Fibroblast of pulmonary artery (primary cell): ENCODE measurements around the gene PACS1.
"Not testable (repeated sequence)": the region's sequence is repeated elsewhere in the genome, so short reads cannot be mapped to it uniquely, and the experiment has no call there.

ENCODE experiments used
- DNase-seq: peaks from one replicate; pipeline ENCODE4 v3.0.0-alpha.2; 2010; ENCODE audit warnings: low read depth
- H3K4me3 ChIP-seq: replicated peaks from 2 replicates; pipeline ENCODE4 v1.5.1; 2011; ENCODE audit warnings: low read depth, mild to moderate bottlenecking, control low read depth, low read length, moderate library complexity
- TF ChIP-seq, protein P1 (sequence below): IDR thresholded peaks from 2 replicates; pipeline ENCODE4 v1.5.1; 2011; ENCODE audit warnings: mild to moderate bottlenecking, control low read depth, low read length, inconsistent platforms; ENCODE audit errors: missing control alignments

The PACS1 gene

DNA sequence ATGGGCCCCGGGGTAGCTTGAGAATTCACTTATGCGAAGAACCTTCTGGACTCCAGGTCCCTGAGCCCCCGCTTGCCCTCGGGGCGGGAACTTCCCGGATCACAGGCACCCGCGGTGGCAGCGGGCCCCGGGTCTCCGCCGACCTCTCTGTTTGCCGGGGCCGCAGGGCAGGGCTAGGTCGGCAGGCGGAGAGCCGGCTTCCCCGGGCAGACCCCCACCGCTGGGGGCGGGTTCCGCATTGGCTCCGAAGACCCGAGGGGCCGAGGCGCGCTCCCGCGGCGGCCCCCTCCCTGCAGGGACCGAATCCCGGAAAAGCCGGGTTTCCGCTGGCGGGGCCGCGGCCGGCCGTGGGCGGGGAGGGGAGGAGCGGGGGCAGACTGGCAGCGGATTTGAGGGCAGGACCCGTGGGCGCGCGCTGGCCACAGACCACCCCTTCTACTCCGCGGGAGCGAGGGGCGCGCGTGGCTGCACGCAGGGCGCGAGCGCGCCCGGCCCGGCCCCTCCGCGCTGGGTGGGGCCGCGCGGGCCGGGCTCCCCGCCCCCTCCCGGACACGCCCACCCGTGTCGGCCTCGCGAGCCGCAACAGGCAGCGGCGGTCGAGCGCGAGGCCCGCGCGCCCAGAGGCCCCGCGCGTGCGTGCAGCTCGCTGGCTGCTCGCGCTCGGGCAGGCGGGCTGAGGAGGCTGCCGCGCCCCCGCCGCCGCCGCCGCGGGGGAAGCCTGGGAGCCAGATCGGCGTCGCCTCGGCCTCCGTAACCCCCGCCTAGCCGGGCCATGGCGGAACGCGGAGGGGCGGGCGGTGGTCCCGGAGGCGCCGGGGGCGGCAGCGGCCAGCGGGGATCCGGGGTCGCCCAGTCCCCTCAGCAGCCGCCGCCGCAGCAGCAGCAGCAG, at the start of gene PACS1:
Gene PACS1 (plus strand): TSS at position 558 of the 889 bp plus-strand sequence. CDS start 215 bp downstream, at position 773.
- peak; percentile 88 for DNase-seq
- TF ChIP-seq, protein P1, sequence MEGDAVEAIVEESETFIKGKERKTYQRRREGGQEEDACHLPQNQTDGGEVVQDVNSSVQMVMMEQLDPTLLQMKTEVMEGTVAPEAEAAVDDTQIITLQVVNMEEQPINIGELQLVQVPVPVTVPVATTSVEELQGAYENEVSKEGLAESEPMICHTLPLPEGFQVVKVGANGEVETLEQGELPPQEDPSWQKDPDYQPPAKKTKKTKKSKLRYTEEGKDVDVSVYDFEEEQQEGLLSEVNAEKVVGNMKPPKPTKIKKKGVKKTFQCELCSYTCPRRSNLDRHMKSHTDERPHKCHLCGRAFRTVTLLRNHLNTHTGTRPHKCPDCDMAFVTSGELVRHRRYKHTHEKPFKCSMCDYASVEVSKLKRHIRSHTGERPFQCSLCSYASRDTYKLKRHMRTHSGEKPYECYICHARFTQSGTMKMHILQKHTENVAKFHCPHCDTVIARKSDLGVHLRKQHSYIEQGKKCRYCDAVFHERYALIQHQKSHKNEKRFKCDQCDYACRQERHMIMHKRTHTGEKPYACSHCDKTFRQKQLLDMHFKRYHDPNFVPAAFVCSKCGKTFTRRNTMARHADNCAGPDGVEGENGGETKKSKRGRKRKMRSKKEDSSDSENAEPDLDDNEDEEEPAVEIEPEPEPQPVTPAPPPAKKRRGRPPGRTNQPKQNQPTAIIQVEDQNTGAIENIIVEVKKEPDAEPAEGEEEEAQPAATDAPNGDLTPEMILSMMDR, result no peak
- H3K4me3 ChIP-seq, result peak within 1 kb of the TSS; percentile 77

DNA sequence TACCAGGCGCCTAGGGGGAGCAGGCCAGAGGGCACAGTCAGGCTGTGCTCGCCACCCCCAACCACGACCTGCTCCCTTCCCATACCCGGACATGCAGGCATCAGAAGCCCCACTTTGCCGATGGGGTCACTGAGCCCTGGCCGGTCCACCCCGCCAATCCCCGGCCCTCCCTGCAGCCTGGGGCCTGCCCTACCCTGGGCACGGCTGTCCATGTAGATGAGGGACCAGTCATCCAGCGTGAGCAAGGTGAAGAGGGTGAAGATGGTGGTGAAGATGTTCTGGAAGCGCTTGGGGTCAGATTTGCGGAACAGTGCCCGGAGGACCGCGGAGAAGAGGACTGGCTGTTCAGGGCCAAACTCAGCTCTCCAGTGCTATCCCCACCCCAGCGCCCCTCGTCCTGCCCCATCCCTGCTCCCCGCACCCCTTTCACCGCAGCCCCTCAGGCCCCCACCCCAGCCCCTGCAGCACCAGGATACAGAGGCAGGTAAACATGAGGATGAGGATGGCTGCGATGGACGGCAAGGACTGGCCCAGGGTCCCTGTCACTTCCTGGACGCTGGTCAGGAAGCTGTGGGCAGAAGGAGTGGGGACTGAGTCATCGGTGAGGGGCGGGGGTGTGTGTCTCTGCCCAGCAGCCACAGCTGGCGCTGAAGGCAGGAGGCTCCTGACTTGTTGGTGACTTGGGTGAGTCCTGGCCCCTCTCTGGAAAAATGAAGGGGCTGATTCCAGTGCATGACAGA, 49.3 kb upstream of the PACS1 start:
- DNase-seq, result peak; percentile 66
- TF ChIP-seq, protein P1, result no peak
- H3K4me3 ChIP-seq, result no peak overlapping the region

DNA sequence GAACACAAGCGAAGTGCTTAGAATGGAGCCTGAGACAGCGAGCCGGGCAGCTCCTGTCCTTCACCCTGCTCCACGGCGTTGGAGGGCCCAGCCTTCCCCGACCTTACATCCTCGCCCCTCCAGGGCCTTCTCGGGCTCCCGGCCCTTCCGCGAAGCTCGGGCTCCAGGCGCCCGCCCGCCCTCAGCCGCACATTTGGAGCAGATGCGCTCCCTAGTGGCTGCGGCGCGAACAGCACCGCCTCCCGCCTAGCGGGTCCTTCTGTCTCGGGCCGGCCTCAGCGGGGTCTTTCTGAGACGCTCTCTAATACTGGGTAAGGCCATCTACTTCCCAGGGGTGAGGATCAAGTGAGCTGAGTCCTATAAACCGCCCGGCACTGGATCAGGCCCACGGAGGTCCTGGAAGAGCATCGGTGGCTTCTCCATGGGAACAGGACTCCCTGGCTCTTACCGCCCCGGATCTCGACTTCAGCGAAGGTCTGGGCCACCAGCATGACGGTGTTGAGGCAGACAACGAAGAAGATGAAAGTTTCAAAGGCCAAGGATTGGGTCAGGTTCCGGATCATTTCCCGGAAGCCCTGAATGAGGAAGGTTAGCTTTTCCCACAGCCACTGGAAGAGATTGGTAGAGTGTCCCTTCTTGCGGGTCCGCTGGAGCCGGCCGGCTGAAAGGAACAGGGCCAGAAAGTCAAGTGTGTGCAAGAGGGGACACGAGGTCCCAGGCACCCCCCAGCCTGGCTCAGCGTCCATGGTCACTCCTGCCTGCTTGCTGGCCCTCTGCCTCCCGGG, 47.5 kb upstream of the PACS1 start:
- peak; percentile 62 for DNase-seq
- no peak overlapping the region for H3K4me3 ChIP-seq
- TF ChIP-seq, protein P1, result peak; percentile 72

DNA sequence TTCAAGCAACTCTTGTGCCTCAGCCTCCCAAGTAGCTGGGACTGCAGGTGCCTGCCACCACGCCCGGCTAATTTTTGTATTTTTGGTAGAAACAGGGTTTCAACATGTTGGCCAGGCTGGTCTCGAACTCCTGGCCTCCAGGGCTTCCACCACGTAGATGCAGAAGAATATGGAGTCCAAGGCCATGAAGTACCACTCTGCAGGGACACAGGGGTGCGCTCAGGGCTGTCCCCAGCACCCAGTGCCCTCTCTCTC, 47.0 kb upstream of the PACS1 start:
- H3K4me3 ChIP-seq, DNase-seq: not testable (repeated sequence)

DNA sequence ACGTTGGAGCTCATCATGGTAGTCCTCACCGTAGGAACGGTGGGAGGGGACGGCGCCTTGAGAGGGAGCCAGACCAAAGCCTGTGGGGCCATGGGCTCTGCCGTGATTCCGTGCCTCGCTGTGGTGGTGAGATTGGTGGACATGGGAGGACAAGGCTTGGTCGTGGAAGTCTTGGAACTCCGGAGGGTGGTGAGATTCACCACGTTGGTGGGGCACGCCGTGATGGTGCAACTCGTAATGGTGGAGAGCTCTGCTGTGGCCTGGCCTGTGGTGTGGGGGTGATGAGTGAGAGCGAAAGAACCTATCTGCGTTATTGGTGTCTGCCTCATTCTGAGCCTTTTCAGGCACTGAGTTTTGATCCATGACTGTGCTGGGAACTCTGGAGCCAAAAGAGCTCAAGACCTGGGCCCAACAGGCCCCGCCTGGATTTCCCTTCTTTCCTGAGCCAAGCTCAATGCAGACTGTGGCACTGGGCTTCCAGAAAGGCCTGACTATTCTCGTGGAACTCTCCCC, 44.0 kb upstream of the PACS1 start, which contains the start of gene CATSPER1:
Gene CATSPER1 (minus strand): TSS at position 463 of the 513 bp plus-strand sequence. CDS start 100 bp downstream, at position 363.
- H3K4me3 ChIP-seq, result no peak within 1 kb of the TSS
- TF ChIP-seq, protein P1, result no peak
- DNase-seq, result no peak

DNA sequence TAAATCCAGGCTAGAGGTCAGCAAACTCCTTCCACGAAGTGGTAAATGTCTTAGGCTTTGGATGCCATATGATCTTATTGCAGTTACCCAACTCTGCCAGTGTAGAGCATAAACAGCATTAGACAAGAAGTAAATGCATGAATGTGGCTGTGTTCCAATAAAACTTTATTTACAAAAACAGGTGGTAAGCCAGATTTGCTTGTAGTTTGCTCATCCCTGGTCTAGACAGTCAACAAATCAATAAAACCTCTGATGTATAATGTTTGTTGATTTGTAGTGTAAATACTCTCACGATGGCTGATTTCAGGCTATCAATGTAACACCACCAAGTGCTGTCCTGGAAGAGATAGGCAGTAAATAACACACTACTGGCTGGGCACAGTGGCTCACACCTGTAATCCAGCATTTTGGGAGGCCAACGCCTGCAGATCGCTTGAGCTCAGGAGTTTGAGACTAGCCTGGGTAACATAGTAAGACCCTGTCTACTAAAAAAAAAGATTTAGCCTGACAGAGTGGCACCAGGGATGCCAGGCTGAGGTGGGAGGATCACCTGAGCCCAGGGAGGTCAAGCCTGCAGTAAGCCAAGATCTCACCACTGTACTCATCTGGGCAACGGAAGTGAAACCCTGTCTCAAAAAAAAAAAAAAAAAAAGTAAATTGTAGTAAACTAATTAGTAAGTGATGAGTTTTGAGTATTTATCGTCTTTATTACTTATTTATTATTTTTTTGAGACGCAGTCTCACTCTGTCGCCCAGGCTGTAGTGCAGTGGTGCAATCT, 36.9 kb upstream of the PACS1 start:
- no peak overlapping the region for H3K4me3 ChIP-seq
- DNase-seq, result no peak
- TF ChIP-seq, protein P1, result no peak
